Ovary (tissue), 3 donors: ENCODE results near the gene SBF2.

ENCODE experiments used
- EP300 ChIP-seq: sonication (generic); formaldehyde crosslinking; IDR thresholded peaks from one replicate; pipeline ENCODE4 v1.6.1; 2017; ENCODE audit warnings: antibody characterized with exemption
- POLR2A ChIP-seq: fragments of 450-650 bp; IDR thresholded peaks from one replicate; pipeline ENCODE4 v1.6.1; 2017; ENCODE audit warnings: antibody characterized with exemption, mild to moderate bottlenecking, moderate library complexity
- TF ChIP-seq, protein P1 (sequence below), 3 donors: fragments of 450-650 bp in 2 of 3; fragments of 200-600 bp in 1 of 3; IDR thresholded peaks; one replicate each; pipeline versions ENCODE4 v1.5.1 to v1.8.0; 2016 to 2022; ENCODE audit warnings: antibody characterized with exemption in 3 of 3, mild to moderate bottlenecking in 1 of 3
- donor health status: DM: no; HTN: no; CAD: no.

DNA sequence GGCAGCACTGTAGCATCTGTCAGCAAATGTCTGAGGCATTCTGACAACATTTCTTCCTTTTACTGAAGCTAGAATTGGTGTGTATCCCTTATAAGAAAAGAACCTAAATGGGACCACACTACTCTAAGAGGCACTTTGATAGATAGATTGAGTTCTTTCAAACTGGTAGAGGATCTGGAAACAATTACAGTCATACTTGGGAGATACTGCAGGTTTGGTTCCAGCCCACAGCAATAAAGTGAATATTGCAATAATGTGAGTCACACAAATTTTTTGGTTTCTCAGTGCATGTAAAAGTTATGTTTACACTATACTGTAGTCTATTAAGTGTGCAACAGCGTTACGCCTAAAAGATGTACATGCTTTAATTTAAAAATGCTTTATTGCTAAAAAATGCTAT is 96.9 kb downstream of the SBF2 start:
- TF ChIP-seq, protein P1, sequence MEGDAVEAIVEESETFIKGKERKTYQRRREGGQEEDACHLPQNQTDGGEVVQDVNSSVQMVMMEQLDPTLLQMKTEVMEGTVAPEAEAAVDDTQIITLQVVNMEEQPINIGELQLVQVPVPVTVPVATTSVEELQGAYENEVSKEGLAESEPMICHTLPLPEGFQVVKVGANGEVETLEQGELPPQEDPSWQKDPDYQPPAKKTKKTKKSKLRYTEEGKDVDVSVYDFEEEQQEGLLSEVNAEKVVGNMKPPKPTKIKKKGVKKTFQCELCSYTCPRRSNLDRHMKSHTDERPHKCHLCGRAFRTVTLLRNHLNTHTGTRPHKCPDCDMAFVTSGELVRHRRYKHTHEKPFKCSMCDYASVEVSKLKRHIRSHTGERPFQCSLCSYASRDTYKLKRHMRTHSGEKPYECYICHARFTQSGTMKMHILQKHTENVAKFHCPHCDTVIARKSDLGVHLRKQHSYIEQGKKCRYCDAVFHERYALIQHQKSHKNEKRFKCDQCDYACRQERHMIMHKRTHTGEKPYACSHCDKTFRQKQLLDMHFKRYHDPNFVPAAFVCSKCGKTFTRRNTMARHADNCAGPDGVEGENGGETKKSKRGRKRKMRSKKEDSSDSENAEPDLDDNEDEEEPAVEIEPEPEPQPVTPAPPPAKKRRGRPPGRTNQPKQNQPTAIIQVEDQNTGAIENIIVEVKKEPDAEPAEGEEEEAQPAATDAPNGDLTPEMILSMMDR (IDR thresholded peaks at IDR 0.05): no peak
- TF ChIP-seq POLR2A: no peak
- TF ChIP-seq EP300: no peak
